ENCODE results near the gene AK9. TPM values are rescaled to one million over a fixed set of nuclear protein-coding genes. Genes with fewer than 3 reads are reported as not detected.

AK9 gene
- total RNA-seq, 4 donors from 2014 or later: 9.1 to 15.7 (median 13.2) TPM

DNA sequence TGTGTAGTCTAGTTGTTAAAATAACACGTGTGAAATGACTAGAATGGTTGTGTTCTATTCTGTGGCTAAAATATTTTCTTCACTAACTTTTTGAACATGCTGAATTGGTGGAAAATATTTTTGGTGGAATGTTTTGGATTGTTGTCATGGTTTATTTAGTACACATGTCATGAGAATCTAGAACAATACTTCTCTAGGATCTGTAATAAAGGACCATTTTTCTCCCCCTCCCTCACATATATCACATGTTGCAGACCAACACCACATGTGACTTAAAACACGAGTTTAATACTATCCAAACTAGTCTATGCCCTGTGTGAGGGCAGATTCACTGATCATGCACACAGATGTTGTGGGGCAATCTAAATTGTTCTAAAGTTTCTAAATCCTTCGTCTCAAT lies 29.3 kb upstream of the AK9 start:
- H3K4me3 ChIP-seq: no peak overlapping the region
- WGBS, 2 donors (ENCODE audit: low coverage in 1 of 2): 69 to 71% methylated on average over 2 to 3 of the region's 3 CpGs
- peaks cover 0 to 11% (median 0%) of the 10 kb centered on the region in 3 donors for H3K4me1 ChIP-seq
- no peaks in the 10 kb centered on the region for H3K9me3 ChIP-seq
- ATAC-seq: no peak
- no peak overlapping the region for H3K27ac ChIP-seq
- H3K27me3 ChIP-seq: no peaks in the 10 kb centered on the region
- no peak for TF ChIP-seq POLR2AphosphoS5 (IDR thresholded peaks at IDR 0.05)
- TF ChIP-seq POLR2A (IDR thresholded peaks at IDR 0.05): no peak
- TF ChIP-seq EP300 (IDR thresholded peaks at IDR 0.05): no peak
- TF ChIP-seq, protein P1, sequence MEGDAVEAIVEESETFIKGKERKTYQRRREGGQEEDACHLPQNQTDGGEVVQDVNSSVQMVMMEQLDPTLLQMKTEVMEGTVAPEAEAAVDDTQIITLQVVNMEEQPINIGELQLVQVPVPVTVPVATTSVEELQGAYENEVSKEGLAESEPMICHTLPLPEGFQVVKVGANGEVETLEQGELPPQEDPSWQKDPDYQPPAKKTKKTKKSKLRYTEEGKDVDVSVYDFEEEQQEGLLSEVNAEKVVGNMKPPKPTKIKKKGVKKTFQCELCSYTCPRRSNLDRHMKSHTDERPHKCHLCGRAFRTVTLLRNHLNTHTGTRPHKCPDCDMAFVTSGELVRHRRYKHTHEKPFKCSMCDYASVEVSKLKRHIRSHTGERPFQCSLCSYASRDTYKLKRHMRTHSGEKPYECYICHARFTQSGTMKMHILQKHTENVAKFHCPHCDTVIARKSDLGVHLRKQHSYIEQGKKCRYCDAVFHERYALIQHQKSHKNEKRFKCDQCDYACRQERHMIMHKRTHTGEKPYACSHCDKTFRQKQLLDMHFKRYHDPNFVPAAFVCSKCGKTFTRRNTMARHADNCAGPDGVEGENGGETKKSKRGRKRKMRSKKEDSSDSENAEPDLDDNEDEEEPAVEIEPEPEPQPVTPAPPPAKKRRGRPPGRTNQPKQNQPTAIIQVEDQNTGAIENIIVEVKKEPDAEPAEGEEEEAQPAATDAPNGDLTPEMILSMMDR (IDR thresholded peaks at IDR 0.05): no peak
- peaks cover 0 to 49% of the 10 kb centered on the region in 2 donors for H3K36me3 ChIP-seq

DNA sequence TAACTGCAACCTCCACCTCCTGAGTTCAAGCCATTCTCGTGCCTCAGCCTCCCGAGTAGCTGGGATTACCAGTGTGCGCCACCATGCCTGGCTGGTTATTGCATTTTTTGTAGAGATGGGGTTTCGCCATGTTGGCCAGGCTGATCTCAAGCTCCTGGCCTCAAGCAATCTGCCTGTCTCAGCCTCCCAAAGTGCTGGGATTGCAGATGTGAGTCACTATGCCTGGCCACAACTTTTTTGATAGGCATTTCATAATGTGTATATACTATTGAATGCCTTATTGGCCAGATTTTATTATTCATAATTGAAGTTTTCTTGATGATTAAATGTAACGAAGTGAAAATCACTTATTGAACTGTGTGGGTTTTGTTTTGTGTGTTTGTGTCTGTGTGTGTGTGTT lies 28.0 kb upstream of the AK9 start:
- Histone ChIP-seq H3K4me3 (no peak overlapping the region), H3K4me1 (peaks cover 0 to 11% (median 0%) of the 10 kb centered on the region in 3 donors), H3K36me3 (peaks cover 0 to 47% of the 10 kb centered on the region in 2 donors), H3K27ac (no peak overlapping the region), H3K27me3 (no peaks in the 10 kb centered on the region), H3K9me3 (no peaks in the 10 kb centered on the region)
- ATAC-seq: no peak
- 100% methylated on average over 4 to 5 of the region's 5 CpGs for WGBS, 2 donors (ENCODE audit: low coverage in 1 of 2)
- TF ChIP-seq EP300 (IDR thresholded peaks at IDR 0.05): no peak
- no peak for TF ChIP-seq POLR2AphosphoS5 (IDR thresholded peaks at IDR 0.05)
- TF ChIP-seq, protein P1 (IDR thresholded peaks at IDR 0.05): no peak

GRCh38 chr6:109717971-109718370 lies 27.0 kb upstream of the AK9 start:
- TF ChIP-seq, protein P1 (IDR thresholded peaks at IDR 0.05): no peak
- no peak for TF ChIP-seq EP300 (IDR thresholded peaks at IDR 0.05)
- TF ChIP-seq POLR2A (IDR thresholded peaks at IDR 0.05): no peak
- no peak for TF ChIP-seq POLR2AphosphoS5 (IDR thresholded peaks at IDR 0.05)
- WGBS, 2 donors (ENCODE audit: low coverage in 1 of 2): 82 to 86% methylated on average over 1 to 2 of the region's 2 CpGs
- no peaks in the 10 kb centered on the region for H3K9me3 ChIP-seq
- H3K27ac ChIP-seq: no peak overlapping the region
- H3K4me1 ChIP-seq: peaks cover 0 to 11% (median 0%) of the 10 kb centered on the region in 3 donors
- H3K27me3 ChIP-seq: no peaks in the 10 kb centered on the region
- H3K4me3 ChIP-seq: no peak overlapping the region
- peaks cover 0 to 41% of the 10 kb centered on the region in 2 donors for H3K36me3 ChIP-seq
- no peak for ATAC-seq

DNA sequence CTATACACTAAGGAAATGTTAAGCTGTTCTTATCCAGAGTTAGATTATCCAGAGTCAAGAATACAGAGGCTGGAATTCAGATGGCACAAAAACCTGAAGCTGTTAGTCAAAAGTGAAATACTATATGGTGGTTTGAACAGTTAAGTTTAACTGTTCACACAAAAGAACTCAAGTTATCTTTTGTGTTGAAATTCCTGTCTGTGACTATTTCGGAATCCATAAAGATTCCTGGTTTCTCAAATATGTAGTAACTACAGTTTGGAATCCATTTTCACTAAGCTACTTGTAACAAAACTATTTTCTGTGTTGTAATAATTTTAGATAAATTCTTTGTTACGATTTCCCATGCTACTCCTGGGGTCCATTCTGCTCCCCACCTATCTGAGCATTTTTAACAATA lies 24.6 kb upstream of the AK9 start:
- ATAC-seq: no peak
- no peaks in the 10 kb centered on the region for H3K9me3 ChIP-seq
- no peaks in the 10 kb centered on the region for H3K27me3 ChIP-seq
- WGBS, 2 donors (ENCODE audit: low coverage in 1 of 2): 87 to 94% methylated on average over 2 of the region's 2 CpGs
- H3K4me3 ChIP-seq: no peak overlapping the region
- H3K36me3 ChIP-seq: peaks cover 0 to 41% of the 10 kb centered on the region in 2 donors
- no peak for TF ChIP-seq EP300 (IDR thresholded peaks at IDR 0.05)
- no peaks in the 10 kb centered on the region for H3K4me1 ChIP-seq
- no peak overlapping the region for H3K27ac ChIP-seq

DNA sequence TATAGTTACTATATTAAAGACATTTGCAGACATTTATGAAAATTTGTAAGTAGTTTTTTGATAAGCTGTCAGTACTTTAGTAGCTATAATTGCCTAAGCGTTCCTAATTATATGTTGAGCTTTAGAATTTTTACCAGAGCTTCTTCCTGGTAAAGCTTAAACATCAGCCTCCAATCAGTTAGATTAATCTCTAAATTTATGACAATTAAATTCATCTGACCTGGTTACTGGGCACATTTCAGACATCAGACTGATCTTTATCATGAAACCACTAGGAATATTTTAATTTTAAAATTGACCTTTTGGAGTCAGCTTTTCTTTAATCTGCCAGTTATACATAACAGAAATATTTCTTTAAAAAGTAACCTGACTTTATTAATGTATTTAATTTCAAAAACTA lies 23.6 kb upstream of the AK9 start:
- no peaks in the 10 kb centered on the region for H3K4me1 ChIP-seq
- 92 to 100% methylated on average over 1 of the region's 1 CpG for WGBS, 2 donors (ENCODE audit: low coverage in 1 of 2)
- no peaks in the 10 kb centered on the region for H3K9me3 ChIP-seq
- ATAC-seq: no peak
- peaks cover 0 to 41% of the 10 kb centered on the region in 2 donors for H3K36me3 ChIP-seq
- H3K27ac ChIP-seq: no peak overlapping the region
- no peak for TF ChIP-seq POLR2A (IDR thresholded peaks at IDR 0.05)
- TF ChIP-seq EP300 (IDR thresholded peaks at IDR 0.05): no peak
- TF ChIP-seq POLR2AphosphoS5 (IDR thresholded peaks at IDR 0.05): no peak
- TF ChIP-seq, protein P1 (IDR thresholded peaks at IDR 0.05): no peak
- H3K27me3 ChIP-seq: no peaks in the 10 kb centered on the region
- no peak overlapping the region for H3K4me3 ChIP-seq
